ENCODE measurements around the gene METTL22. TPM values are rescaled to one million over a fixed set of nuclear protein-coding genes. Genes with fewer than 3 reads are reported as not detected.

Gene METTL22
- total and polyA plus RNA-seq, 2 experiments from 2014 or later = 46.0 to 63.5 TPM

DNA sequence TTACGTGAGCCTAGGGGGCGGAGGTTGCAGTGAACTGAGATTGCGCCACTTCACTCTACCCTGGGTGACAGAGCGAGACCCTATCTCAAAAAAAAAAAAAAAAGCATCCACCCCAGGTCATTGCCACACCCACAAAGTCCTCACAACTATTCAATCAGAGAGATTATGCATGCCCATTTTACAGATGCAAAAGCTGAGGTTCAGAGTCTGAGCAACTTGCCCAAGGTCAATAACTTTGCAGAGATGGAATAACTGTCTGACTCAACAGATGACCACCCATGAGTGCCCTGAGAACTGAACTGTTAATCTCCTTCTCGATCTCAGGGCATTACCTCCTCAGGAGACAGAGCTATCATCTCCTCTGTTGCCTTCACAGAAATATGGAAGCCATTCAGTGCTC lies 25.7 kb upstream of the METTL22 start:
- TF ChIP-seq, protein P1, sequence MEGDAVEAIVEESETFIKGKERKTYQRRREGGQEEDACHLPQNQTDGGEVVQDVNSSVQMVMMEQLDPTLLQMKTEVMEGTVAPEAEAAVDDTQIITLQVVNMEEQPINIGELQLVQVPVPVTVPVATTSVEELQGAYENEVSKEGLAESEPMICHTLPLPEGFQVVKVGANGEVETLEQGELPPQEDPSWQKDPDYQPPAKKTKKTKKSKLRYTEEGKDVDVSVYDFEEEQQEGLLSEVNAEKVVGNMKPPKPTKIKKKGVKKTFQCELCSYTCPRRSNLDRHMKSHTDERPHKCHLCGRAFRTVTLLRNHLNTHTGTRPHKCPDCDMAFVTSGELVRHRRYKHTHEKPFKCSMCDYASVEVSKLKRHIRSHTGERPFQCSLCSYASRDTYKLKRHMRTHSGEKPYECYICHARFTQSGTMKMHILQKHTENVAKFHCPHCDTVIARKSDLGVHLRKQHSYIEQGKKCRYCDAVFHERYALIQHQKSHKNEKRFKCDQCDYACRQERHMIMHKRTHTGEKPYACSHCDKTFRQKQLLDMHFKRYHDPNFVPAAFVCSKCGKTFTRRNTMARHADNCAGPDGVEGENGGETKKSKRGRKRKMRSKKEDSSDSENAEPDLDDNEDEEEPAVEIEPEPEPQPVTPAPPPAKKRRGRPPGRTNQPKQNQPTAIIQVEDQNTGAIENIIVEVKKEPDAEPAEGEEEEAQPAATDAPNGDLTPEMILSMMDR (IDR thresholded peaks at IDR 0.05; ENCODE audit: low read depth, low read length) = no peak
- Histone ChIP-seq H3K27ac (no peak overlapping the region), H3K4me1 (ENCODE audit: low read depth) (no peaks in the 10 kb centered on the region), H3K36me3 (no peaks in the 10 kb centered on the region), H3K4me3 (no peak overlapping the region), H3K27me3 (peaks cover 22% of the 10 kb centered on the region), H3K9me3 (ENCODE audit: low read depth) (no peaks in the 10 kb centered on the region)
- no peak for DNase-seq (ENCODE audit: low read depth in 1 of 2, low spot score in 1 of 2)

DNA sequence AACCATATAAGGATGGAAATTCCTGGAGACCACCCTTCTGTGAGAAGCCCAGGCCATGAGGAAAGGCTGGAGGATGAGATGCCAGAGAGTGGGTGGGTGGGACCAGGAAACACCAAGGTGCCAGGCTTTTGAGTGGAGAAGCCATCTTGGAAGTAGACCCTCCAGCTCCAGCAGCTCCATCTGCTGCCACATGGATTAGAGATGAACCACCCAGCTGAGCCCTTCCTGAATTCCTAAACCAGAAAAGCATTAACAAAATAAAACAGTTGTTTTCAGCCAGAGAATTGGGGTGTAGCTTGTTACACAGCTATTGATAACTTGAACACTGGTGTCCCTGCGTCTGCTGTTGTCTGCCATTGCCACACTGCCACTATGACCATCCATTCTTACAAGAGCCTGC lies 24.9 kb upstream of the METTL22 start:
- H3K4me1 ChIP-seq (ENCODE audit: low read depth) = no peaks in the 10 kb centered on the region
- no peak for DNase-seq (ENCODE audit: low read depth in 1 of 2, low spot score in 1 of 2)
- no peak overlapping the region for H3K27ac ChIP-seq
- TF ChIP-seq, protein P1 (IDR thresholded peaks at IDR 0.05; ENCODE audit: low read depth, low read length) = no peak
- H3K4me3 ChIP-seq = no peak overlapping the region
- H3K36me3 ChIP-seq = no peaks in the 10 kb centered on the region
- no peaks in the 10 kb centered on the region for H3K9me3 ChIP-seq (ENCODE audit: low read depth)
- peaks cover 15% of the 10 kb centered on the region for H3K27me3 ChIP-seq

DNA sequence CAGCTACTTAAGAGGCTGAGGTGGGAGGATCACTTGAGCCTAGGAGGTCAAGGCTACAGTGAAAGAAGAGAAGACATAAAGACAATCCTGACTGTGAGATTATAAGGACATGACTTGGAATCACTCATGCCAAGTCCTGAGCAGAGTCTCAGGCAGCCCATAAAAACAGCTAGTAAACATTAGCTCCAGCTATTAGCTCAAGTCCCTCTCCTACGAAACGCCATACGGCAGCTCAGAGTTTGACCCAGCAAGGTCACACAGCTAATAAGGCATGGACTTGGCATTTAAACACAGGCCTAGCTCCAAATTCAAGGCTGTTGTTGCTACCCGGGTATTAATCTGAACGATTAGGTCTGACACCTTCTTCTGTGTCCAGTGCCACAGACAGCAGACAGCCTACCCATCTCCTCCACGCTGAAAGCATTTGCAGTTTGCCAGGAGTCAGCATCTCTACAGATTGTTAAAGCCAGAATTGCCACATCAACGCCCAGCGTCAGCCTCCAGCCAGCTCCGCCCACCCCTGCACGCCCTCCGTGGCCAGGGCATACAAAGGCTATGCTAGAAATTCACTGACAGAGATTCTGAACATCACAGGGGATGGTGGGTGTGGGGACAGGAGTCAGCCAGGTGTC lies 21.2 kb upstream of the METTL22 start:
- no peaks in the 10 kb centered on the region for H3K9me3 ChIP-seq (ENCODE audit: low read depth)
- TF ChIP-seq, protein P1 (IDR thresholded peaks at IDR 0.05; ENCODE audit: low read depth, low read length) = no peak
- H3K27me3 ChIP-seq = peaks cover 1% of the 10 kb centered on the region
- H3K36me3 ChIP-seq = no peaks in the 10 kb centered on the region
- no peak for DNase-seq (ENCODE audit: low read depth in 1 of 2, low spot score in 1 of 2)
- no peak overlapping the region for H3K4me3 ChIP-seq
- H3K4me1 ChIP-seq (ENCODE audit: low read depth) = no peaks in the 10 kb centered on the region
- H3K27ac ChIP-seq = no peak overlapping the region

DNA sequence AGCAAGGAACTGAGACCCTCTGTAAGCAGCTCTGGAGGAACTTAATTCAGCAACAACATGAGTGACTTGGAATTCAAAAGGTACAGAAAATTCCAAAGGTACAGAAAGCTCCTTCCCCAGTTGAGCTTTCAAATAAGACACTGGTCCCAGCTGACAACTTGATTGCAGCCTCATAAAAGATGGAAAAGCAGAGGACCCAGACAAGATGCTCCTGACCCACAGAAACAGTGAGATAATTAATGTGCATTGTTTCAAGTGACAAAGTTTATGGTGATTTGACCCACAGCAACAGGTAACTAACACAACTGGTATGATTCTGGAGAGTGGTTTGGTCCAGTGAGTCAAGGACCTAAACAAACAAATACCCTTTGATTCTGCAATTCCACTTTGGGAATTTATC lies 15.9 kb upstream of the METTL22 start:
- H3K27ac ChIP-seq = no peak overlapping the region
- no peaks in the 10 kb centered on the region for H3K36me3 ChIP-seq
- H3K4me3 ChIP-seq = no peak overlapping the region
- no peaks in the 10 kb centered on the region for H3K4me1 ChIP-seq (ENCODE audit: low read depth)
- peaks cover 11% of the 10 kb centered on the region for H3K27me3 ChIP-seq
- DNase-seq (ENCODE audit: low read depth in 1 of 2, low spot score in 1 of 2) = no peak
- no peaks in the 10 kb centered on the region for H3K9me3 ChIP-seq (ENCODE audit: low read depth)
- TF ChIP-seq, protein P1 (IDR thresholded peaks at IDR 0.05; ENCODE audit: low read depth, low read length) = no peak

DNA sequence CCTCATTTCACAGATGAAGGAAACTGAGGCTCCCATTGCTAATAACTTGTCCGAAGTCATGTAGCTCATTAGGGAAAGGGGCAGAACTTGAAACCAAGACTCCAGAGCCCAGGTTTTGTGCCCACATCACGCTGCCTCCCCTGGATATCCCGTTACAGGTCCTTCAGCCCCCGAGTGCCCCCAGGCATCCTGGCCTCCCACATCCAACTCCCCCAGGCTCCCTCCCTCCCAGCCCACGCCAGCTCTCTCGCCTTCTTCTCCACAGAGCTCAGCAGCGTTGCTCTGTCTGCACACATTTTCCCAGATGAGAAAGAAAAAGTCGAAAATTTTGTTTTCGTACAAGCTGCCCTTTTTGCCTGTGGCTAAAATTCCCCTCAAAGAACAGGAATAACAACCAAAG lies 14.3 kb upstream of the METTL22 start:
- Histone ChIP-seq H3K4me1 (ENCODE audit: low read depth) (no peaks in the 10 kb centered on the region), H3K4me3 (no peak overlapping the region), H3K9me3 (ENCODE audit: low read depth) (no peaks in the 10 kb centered on the region), H3K27me3 (peaks cover 11% of the 10 kb centered on the region), H3K27ac (no peak overlapping the region), H3K36me3 (no peaks in the 10 kb centered on the region)
- TF ChIP-seq, protein P1 (IDR thresholded peaks at IDR 0.05; ENCODE audit: low read depth, low read length) = no peak
- no peak for DNase-seq (ENCODE audit: low read depth in 1 of 2, low spot score in 1 of 2)

All from cardiac muscle cell (in vitro differentiated cells and primary cell).